T47D (cell line): ENCODE measurements around the gene U2AF1L4.

Source experiments
- DNase-seq, 2 experiments: peaks; one replicate each; pipeline versions ENCODE4 v3.0.0 to v3.0.0-alpha.2; 2011 to 2012; ENCODE audit warnings: low read depth in 1 of 2, low spot score in 1 of 2
- JUND ChIP-seq: IDR thresholded peaks from 2 replicates; pipeline ENCODE4 v1.6.1; 2012; ENCODE audit warnings: low read depth
- in situ Hi-C: cut with HindIII; loops from 2 replicates; pipeline ENCODE4 v1.10.0; 2016; ENCODE audit warnings: low sequenced_read_pairs, low pct_unique_long_range_greater_than_20kb

The U2AF1L4 gene

GRCh38 chr19:35741203-35741515 lies 4.1 kb downstream of the U2AF1L4 start:
- TF ChIP-seq JUND, result no peak
- in situ Hi-C loops, result no loop called here
- no peak for DNase-seq

GRCh38 chr19:35740423-35741202 lies 4.6 kb downstream of the U2AF1L4 start:
- peak; percentile 95 for DNase-seq
- in situ Hi-C loops, result no loop called here
- no peak for TF ChIP-seq JUND

- TF ChIP-seq JUND, result no peak
- DNase-seq, result no peak
- in situ Hi-C loops, result no loop called here
Observed at GRCh38 chr19:35740108-35740422, 5.2 kb downstream of the U2AF1L4 start.

GRCh38 chr19:35739275-35740107 lies 5.7 kb downstream of the U2AF1L4 start:
- DNase-seq, result no peak
- in situ Hi-C loops, result no loop called here
- no peak for TF ChIP-seq JUND

GRCh38 chr19:35738887-35739229 lies 6.4 kb downstream of the U2AF1L4 start:
- DNase-seq, result no peak
- no peak for TF ChIP-seq JUND
- in situ Hi-C loops, result no loop called here

- no peak for TF ChIP-seq JUND
- in situ Hi-C loops, result no loop called here
- no peak for DNase-seq
Observed at GRCh38 chr19:35738021-35738886, 7.0 kb downstream of the U2AF1L4 start.

GRCh38 chr19:35736913-35737886 lies 8.0 kb downstream of the U2AF1L4 start:
- no peak for TF ChIP-seq JUND
- in situ Hi-C loops, result no loop called here
- peak in 1 of 2 experiments; percentile 35 for DNase-seq

GRCh38 chr19:35734889-35735288 lies 10.3 kb downstream of the U2AF1L4 start:
- TF ChIP-seq JUND, result no peak
- in situ Hi-C loops, result no loop called here
- no peak for DNase-seq

- no peak for TF ChIP-seq JUND
- no peak for DNase-seq
- in situ Hi-C loops, result no loop called here
Observed at GRCh38 chr19:35734273-35734672, 10.9 kb downstream of the U2AF1L4 start.

GRCh38 chr19:35733180-35734125 lies 11.8 kb downstream of the U2AF1L4 start:
- no peak for DNase-seq
- in situ Hi-C loops, result no loop called here
- no peak for TF ChIP-seq JUND
